ENCODE data around the gene CLEC2L. TPM values are rescaled to one million over a fixed set of nuclear protein-coding genes. Genes with fewer than 3 reads are reported as not detected.

The CLEC2L gene
- total RNA-seq, 3 donors from 2014 or later (not counting 1 experiment from before 2014, with no cell fraction given): 0.71 TPM; not detected in 2

DNA sequence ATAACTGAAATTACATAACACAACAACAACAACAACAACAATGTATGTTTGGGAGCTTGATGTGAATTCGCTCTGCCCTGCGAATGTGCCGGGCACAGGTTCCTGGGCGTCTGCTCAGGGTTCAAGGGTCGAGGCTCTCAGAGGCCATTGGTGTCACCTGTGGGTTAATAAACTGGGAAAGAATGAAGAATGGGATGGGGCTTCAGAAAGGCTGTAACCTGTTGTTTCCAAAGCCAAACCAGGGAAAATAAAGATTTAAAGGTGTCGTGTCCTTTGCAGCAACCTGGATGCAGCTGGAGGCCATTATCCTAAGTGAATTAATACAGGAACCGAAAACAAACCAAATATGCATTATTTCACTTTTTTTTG, 22.7 kb upstream of the CLEC2L start:
- no peak overlapping the region for H3K27ac Mint-ChIP-seq
- TF ChIP-seq, protein P1, sequence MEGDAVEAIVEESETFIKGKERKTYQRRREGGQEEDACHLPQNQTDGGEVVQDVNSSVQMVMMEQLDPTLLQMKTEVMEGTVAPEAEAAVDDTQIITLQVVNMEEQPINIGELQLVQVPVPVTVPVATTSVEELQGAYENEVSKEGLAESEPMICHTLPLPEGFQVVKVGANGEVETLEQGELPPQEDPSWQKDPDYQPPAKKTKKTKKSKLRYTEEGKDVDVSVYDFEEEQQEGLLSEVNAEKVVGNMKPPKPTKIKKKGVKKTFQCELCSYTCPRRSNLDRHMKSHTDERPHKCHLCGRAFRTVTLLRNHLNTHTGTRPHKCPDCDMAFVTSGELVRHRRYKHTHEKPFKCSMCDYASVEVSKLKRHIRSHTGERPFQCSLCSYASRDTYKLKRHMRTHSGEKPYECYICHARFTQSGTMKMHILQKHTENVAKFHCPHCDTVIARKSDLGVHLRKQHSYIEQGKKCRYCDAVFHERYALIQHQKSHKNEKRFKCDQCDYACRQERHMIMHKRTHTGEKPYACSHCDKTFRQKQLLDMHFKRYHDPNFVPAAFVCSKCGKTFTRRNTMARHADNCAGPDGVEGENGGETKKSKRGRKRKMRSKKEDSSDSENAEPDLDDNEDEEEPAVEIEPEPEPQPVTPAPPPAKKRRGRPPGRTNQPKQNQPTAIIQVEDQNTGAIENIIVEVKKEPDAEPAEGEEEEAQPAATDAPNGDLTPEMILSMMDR (IDR thresholded peaks at IDR 0.05): no peak
- peaks cover 5 to 7% of the 10 kb centered on the region in 2 donors for H3K27me3 Mint-ChIP-seq (ENCODE audit: low read depth in 2 of 2)
- Histone ChIP-seq H3K9me3 (ENCODE audit: control insufficient read depth, insufficient read depth, low read length) (no peaks in the 10 kb centered on the region), H3K4me1 (ENCODE audit: control insufficient read depth, insufficient read depth, low read length) (peaks cover 5% of the 10 kb centered on the region), H3K27me3 (ENCODE audit: control insufficient read depth, insufficient read depth, low read length) (no peaks in the 10 kb centered on the region), H3K4me3 (ENCODE audit: low read length) (no peak overlapping the region), H3K36me3 (ENCODE audit: control insufficient read depth, insufficient read depth, low read length) (no peaks in the 10 kb centered on the region), H3K27ac (ENCODE audit: low read length) (no peak overlapping the region)
- H3K4me3 Mint-ChIP-seq: no peak overlapping the region
- no peaks in the 10 kb centered on the region for H3K9me3 Mint-ChIP-seq
- no peak for DNase-seq
- H3K36me3 Mint-ChIP-seq: no peaks in the 10 kb centered on the region
- WGBS (ENCODE audit: insufficient coverage): 92% methylated on average over 7 of the region's 7 CpGs
- no peak for ATAC-seq
- H3K4me1 Mint-ChIP-seq: peaks cover 5 to 7% of the 10 kb centered on the region in 2 donors
- intact Hi-C loops (cut with micrococcal nuclease): loop anchor here (2.0 kb wide), 1 partner anchor 502 kb away; no protein-coding TSS in a partner anchor

DNA sequence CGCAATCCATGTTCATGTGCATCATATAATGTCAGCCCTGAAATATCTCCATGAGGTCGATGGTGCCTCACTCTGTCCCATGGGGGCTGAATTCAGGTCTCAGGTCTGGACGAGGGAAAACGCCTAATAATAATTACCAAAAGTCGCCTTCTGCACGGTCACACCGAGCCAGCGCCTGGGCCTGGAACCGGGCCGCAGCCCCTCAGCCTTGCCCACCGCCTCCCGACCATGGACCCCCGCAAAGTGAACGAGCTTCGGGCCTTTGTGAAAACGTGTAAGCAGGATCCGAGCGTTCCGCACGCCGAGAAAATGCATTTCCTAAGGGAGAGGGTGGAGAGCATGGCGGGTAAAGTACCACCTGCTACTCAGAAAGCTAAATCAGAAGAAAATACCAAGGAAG, 21.3 kb upstream of the CLEC2L start:
- H3K27ac ChIP-seq (ENCODE audit: low read length): no peak overlapping the region
- ATAC-seq: no peak
- Mint-ChIP-seq H3K4me3 (no peak overlapping the region), H3K27me3 (ENCODE audit: low read depth in 2 of 2) (peaks cover 5 to 7% of the 10 kb centered on the region in 2 donors), H3K4me1 (peaks cover 5 to 7% of the 10 kb centered on the region in 2 donors), H3K36me3 (no peaks in the 10 kb centered on the region), H3K9me3 (no peaks in the 10 kb centered on the region), H3K27ac (no peak overlapping the region)
- H3K9me3 ChIP-seq (ENCODE audit: control insufficient read depth, insufficient read depth, low read length): no peaks in the 10 kb centered on the region
- H3K36me3 ChIP-seq (ENCODE audit: control insufficient read depth, insufficient read depth, low read length): no peaks in the 10 kb centered on the region
- H3K4me1 ChIP-seq (ENCODE audit: control insufficient read depth, insufficient read depth, low read length): peaks cover 5% of the 10 kb centered on the region
- intact Hi-C loops (cut with micrococcal nuclease): no loop called here
- H3K4me3 ChIP-seq (ENCODE audit: low read length): no peak overlapping the region
- DNase-seq: no peak
- WGBS (ENCODE audit: insufficient coverage): 92% methylated on average over 22 of the region's 22 CpGs
- no peaks in the 10 kb centered on the region for H3K27me3 ChIP-seq (ENCODE audit: control insufficient read depth, insufficient read depth, low read length)
- TF ChIP-seq, protein P1 (IDR thresholded peaks at IDR 0.05): no peak

DNA sequence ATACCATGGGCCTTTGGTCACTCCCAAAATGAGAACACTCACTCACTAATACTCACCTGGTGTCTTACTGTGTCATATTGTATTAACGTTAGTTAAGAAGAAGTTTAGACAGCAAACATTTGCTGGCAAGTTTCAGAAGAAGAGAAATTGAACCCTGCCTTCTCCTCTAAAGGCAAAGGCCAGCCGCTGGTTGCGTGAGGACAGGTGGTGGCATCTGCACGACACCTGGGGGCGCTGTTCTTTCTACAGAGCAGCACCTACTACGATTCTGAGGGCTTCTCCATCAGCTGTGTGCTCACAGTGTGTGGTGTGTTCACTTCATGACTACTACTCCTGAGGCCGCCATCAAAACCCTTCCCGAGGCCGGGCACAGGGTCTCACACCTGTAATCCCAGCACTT, 17.9 kb upstream of the CLEC2L start:
- H3K27me3 ChIP-seq (ENCODE audit: control insufficient read depth, insufficient read depth, low read length): no peaks in the 10 kb centered on the region
- no peaks in the 10 kb centered on the region for H3K36me3 ChIP-seq (ENCODE audit: control insufficient read depth, insufficient read depth, low read length)
- Mint-ChIP-seq H3K36me3 (no peaks in the 10 kb centered on the region), H3K27ac (no peak overlapping the region), H3K27me3 (ENCODE audit: low read depth in 2 of 2) (no peaks in the 10 kb centered on the region), H3K4me3 (no peak overlapping the region), H3K9me3 (no peaks in the 10 kb centered on the region), H3K4me1 (no peaks in the 10 kb centered on the region)
- WGBS (ENCODE audit: insufficient coverage): 81% methylated on average over 9 of the region's 9 CpGs
- ATAC-seq: no peak
- H3K4me3 ChIP-seq (ENCODE audit: low read length): no peak overlapping the region
- DNase-seq: peak in 1 of 2 donors; percentile 18
- no peaks in the 10 kb centered on the region for H3K4me1 ChIP-seq (ENCODE audit: control insufficient read depth, insufficient read depth, low read length)
- H3K27ac ChIP-seq (ENCODE audit: low read length): no peak overlapping the region
- no peaks in the 10 kb centered on the region for H3K9me3 ChIP-seq (ENCODE audit: control insufficient read depth, insufficient read depth, low read length)
- intact Hi-C loops (cut with micrococcal nuclease): no loop called here
- TF ChIP-seq, protein P1 (IDR thresholded peaks at IDR 0.05): no peak

DNA sequence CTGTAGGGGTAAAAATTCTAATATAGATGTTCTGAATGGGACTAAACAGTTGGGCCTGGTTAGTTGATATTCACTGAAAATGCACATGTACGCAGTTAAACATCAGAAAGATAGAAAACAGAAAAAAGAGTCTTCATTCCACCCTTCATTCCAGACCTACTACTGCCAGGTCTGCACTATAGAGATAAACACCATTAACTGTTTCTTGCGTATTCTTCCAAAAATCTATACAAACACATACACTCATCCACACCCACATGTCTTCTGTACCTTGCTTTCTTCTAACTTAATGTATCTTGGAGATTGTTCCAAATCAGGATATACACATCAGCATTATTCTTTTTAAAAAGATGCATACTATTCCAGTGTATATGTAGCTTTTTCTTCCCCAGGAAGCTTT, 13.9 kb upstream of the CLEC2L start:
- no peaks in the 10 kb centered on the region for H3K27me3 ChIP-seq (ENCODE audit: control insufficient read depth, insufficient read depth, low read length)
- H3K9me3 ChIP-seq (ENCODE audit: control insufficient read depth, insufficient read depth, low read length): no peaks in the 10 kb centered on the region
- no peaks in the 10 kb centered on the region for H3K4me1 Mint-ChIP-seq
- no peak overlapping the region for H3K4me3 Mint-ChIP-seq
- ATAC-seq (no peak), DNase-seq (no peak)
- 100% methylated on average over 2 of the region's 2 CpGs for WGBS (ENCODE audit: insufficient coverage)
- intact Hi-C loops (cut with micrococcal nuclease): no loop called here
- H3K36me3 Mint-ChIP-seq: no peaks in the 10 kb centered on the region
- no peak overlapping the region for H3K4me3 ChIP-seq (ENCODE audit: low read length)
- no peaks in the 10 kb centered on the region for H3K27me3 Mint-ChIP-seq (ENCODE audit: low read depth in 2 of 2)
- H3K36me3 ChIP-seq (ENCODE audit: control insufficient read depth, insufficient read depth, low read length): no peaks in the 10 kb centered on the region
- no peak overlapping the region for H3K27ac ChIP-seq (ENCODE audit: low read length)
- H3K27ac Mint-ChIP-seq: no peak overlapping the region
- no peaks in the 10 kb centered on the region for H3K9me3 Mint-ChIP-seq
- H3K4me1 ChIP-seq (ENCODE audit: control insufficient read depth, insufficient read depth, low read length): no peaks in the 10 kb centered on the region
- TF ChIP-seq, protein P1 (IDR thresholded peaks at IDR 0.05): no peak

Measured in natural killer cell (primary cell).